Astrocyte of the spinal cord (primary cell): ENCODE measurements around the gene TRIM65.
"Not testable (repeated sequence)": the region's sequence is repeated elsewhere in the genome, so short reads cannot be mapped to it uniquely, and the experiment has no call there.

Experiments
- DNase-seq: peaks from one replicate; pipeline ENCODE4 v3.0.0; 2011; ENCODE audit warnings: low read depth, low spot score
- H3K4me3 ChIP-seq: 2 replicates; pipeline ENCODE4 v1.5.1; 2011; ENCODE audit warnings: low read depth, mild to moderate bottlenecking, low read length, moderate library complexity
- in situ Hi-C: cut with HindIII; loops from 2 replicates; pipeline ENCODE4 v1.10.0; 2017; ENCODE audit warnings: low sequenced_read_pairs
- TF ChIP-seq, protein P1 (sequence below): IDR thresholded peaks from 2 replicates; pipeline ENCODE4 v1.5.1; 2012; ENCODE audit warnings: low read depth, mild to moderate bottlenecking, low read length, inconsistent platforms

TRIM65 gene

DNA sequence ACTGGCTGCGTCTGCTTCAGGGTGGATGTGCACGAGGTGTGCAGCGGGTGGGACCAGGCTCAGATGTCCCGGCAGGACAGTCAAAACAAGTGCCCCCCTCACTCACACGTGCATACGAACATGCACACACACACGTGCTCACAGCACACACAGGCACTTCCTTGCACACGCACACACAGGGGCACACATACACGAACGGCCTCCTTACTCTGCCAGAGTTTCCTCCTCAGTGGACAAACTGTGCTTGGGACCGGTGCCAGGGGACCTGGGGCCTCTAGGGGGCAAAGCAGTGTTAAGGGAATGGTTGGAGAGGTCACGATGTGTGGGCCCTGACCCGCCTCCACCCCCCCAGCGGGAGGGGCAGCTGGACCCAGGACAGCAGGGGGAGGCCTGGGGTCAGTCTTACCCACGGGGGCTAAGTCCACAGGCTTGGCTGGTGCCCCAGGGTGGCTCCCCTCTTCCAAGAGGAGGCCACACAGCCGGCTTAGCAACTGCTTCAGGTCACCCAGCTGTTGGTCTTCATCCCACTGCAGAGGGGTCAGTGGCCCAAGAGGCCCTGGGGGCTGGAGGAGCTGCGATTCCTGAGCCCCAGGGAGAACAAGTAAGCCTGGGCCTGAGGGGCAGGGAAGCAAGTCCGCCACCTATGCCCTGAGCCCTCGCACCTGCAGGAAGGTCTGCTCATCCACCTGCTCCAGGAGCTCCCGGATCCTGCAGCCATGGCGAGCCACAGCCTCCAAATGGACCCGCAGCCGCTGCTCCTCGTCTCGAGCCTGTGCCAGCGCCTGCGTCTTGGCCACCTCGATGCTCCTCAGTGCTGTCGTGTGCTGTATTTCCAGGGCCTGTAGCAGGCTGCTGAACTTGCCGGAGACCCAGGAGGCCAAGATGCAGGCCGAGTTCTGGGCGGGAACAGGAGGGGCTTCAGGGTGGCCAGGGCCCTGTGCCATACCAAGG, 4.9 kb downstream of the TRIM65 start:
- no peak for DNase-seq
- TF ChIP-seq, protein P1, sequence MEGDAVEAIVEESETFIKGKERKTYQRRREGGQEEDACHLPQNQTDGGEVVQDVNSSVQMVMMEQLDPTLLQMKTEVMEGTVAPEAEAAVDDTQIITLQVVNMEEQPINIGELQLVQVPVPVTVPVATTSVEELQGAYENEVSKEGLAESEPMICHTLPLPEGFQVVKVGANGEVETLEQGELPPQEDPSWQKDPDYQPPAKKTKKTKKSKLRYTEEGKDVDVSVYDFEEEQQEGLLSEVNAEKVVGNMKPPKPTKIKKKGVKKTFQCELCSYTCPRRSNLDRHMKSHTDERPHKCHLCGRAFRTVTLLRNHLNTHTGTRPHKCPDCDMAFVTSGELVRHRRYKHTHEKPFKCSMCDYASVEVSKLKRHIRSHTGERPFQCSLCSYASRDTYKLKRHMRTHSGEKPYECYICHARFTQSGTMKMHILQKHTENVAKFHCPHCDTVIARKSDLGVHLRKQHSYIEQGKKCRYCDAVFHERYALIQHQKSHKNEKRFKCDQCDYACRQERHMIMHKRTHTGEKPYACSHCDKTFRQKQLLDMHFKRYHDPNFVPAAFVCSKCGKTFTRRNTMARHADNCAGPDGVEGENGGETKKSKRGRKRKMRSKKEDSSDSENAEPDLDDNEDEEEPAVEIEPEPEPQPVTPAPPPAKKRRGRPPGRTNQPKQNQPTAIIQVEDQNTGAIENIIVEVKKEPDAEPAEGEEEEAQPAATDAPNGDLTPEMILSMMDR: no peak
- in situ Hi-C loops: no loop called here
- no peak overlapping the region for H3K4me3 ChIP-seq

DNA sequence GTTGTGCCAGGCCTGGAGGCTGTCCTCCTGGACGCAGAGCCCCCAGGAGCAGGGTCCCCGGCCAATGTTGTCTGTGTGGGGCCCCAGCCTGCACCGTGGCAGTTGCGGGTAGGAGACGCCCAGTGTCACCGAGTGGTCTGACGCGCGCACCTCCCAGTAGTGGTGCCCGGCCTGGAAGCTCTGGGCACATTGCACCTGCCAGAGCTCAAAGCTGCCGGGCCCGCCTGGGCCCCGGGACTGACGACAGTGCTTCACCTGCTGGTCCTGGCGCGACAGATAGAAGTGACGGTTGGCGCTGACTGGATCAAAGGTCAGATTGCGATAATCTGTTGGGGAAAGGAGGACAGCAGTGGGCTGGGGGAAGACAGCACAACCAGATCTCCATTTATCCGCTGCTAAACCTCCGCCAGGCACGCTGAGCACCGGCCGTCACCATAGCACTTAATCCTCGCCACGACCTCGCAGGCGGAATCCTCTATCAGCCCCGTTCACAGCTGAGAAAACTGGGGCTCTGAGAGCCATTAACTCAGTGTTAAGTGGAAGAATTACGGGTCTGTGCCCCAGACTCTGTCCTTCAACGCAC, 5.6 kb downstream of the TRIM65 start:
- no peak for DNase-seq

DNA sequence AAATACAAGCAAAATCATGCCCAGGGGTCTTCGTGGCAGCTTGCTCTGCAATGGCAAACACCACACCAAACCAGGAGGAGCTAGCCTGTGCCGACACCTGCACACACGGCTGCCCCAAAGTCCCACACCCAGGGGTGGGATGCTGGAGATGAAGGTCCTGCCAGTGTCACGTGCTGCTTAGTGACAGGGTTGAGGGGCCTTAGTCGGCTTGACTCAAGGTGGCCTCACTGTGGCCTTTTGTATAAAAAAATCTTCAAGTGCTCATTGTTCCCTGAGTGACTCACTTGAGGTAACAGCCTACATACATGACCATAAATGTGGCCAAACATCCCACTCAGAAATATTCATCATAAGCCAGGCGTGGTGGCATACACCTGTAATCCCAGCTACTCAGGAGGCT, 7.3 kb downstream of the TRIM65 start:
- in situ Hi-C loops: no loop called here
- H3K4me3 ChIP-seq: no peak overlapping the region
- DNase-seq: no peak
- TF ChIP-seq, protein P1: no peak

More for the DNA sequence above, 5.6 kb downstream of the TRIM65 start:
- in situ Hi-C loops: no loop called here
- TF ChIP-seq, protein P1: no peak
- no peak overlapping the region for H3K4me3 ChIP-seq

DNA sequence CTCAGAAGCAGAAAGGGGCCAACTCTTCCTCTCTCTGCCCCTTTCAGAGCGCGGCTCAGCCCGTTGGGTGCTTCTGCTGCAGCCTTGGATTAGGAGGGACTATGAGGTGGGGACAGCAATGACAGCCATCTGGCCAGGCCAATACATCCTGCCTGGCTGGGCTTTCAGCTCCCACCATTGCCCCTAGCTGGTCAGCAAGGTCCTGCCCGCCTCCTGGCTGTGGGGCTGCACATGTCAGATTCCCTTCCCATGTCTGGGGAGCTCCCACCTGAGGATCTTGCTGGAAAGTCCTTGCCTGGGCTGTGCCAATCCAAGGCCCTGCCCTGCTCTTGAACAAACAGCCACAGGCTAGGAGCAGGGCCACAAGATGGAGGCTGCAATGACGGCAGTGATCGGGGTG, 8.3 kb downstream of the TRIM65 start:
- DNase-seq: no peak
- in situ Hi-C loops: no loop called here
- no peak overlapping the region for H3K4me3 ChIP-seq
- TF ChIP-seq, protein P1: no peak

DNA sequence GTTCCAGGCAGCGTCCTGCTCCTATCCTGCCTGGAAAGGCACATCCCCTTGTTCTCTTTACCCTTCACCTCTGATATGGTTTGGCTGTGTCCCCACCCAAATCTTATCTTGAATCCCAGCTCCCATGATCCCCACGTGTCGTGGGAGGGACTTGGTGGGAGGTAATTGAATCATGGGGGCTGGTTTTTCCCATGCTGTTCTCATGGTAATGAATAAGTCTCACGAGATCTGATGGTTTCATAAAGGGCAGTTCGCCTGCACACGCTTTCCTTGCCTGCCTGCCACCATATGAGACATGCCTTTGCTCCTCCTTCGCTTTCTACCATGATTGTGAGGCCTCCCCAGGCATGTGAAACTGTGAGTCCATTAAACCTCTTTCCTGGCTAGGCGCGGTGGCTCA, 10.9 kb downstream of the TRIM65 start:
- in situ Hi-C loops, H3K4me3 ChIP-seq, DNase-seq: not testable (repeated sequence)

DNA sequence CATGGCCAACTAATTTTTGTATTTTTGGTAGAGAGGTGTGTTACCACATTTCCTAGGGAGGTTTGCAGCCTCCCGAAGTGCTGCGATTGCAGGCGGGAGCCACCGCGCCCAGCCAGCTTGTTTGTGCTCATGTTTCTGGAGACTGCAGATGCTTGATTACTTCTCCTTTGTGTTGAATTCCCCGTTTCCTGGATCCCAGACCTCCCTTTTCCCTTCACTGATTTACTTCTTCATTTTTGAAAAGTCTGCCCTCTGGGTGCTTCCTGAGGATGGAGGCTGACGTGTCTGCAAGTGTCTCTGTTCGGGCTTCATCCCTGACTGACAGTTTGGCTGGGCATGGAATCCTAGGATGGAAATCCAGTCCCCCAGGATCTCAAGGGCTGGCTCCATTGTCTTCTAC, 11.3 kb downstream of the TRIM65 start:
- no peak overlapping the region for H3K4me3 ChIP-seq
- in situ Hi-C loops: no loop called here
- TF ChIP-seq, protein P1: no peak
- DNase-seq: no peak
